K562 (cell line): ENCODE results near the gene CTSD. TPM values are rescaled to one million over a fixed set of nuclear protein-coding genes. Genes with fewer than 3 reads are reported as not detected.

Experiments
- ATAC-seq: fragments of 200-7000 bp; cut with Tn5 transposase; 3 replicates; pipeline ENCODE4 v1.9.1; 2020; ENCODE audit warnings: moderate library complexity
- BruUV-seq: library from RNA; stranded (reverse); fragments of 400-500 nt; replicated peaks from 2 replicates; lab custom pipeline; 2021; lab: Mats Ljungman, UMichigan
- CTCF ChIA-PET: fragments of 300-600 bp; formaldehyde crosslinking; extraction: SDS; loops from one replicate; lab custom pipeline; 2021; ENCODE audit warnings: low intra/inter-chr PET ratio; lab: Yijun Ruan, JAX
- POLR2A ChIA-PET: fragments of 300-600, 350-650 bp; sonication (Branson Sonifier 250); formaldehyde crosslinking; extraction: SDS; loops from one replicate; lab custom pipeline; 2021; ENCODE audit warnings: antibody characterized with exemption, inconsistent platforms; lab: Yijun Ruan, JAX
- DNase-seq, 4 experiments: peaks; one replicate each; pipeline versions ENCODE4 v3.0.0 to v3.0.0-alpha.2; 2011 to 2018; ENCODE audit warnings: low spot score in 3 of 4, mixed read lengths in 3 of 4; ENCODE audit errors: extremely low read depth in 1 of 4
- FAIRE-seq: peaks from 2 replicates; lab custom pipeline; 2011; peaks lifted over from hg19 to GRCh38; lab: Jason Lieb, UNC
- H2AFZ ChIP-seq: 2 replicates; pipeline ENCODE4 v1.6.0; 2011; ENCODE audit warnings: low read depth, low read length, control low read depth, inconsistent platforms
- H3K27ac ChIP-seq: fragments of 200-600 bp; 3 replicates; pipeline ENCODE4 v1.8.0; 2011; ENCODE audit warnings: low read depth, mild to moderate bottlenecking, control low read depth, inconsistent platforms, low read length, moderate library complexity, mixed read lengths; ENCODE audit errors: extremely low read depth
- H3K27me3 ChIP-seq, 2 experiments: fragments of 300-600 bp in 1 of 2; 2 replicates in 1 of 2; 3 replicates in 1 of 2; pipeline versions ENCODE4 v1.6.0 to v1.8.0; 2011; ENCODE audit warnings: inconsistent platforms in 2 of 2, low read length in 2 of 2, mild to moderate bottlenecking in 1 of 2, mixed read lengths in 1 of 2, moderate library complexity in 1 of 2; ENCODE audit not compliant: control insufficient read depth in 2 of 2, insufficient read depth in 2 of 2
- H3K36me3 ChIP-seq: fragments of 300-600 bp; 3 replicates; pipeline ENCODE4 v1.8.0; 2011; ENCODE audit warnings: mild to moderate bottlenecking, low read length, inconsistent platforms; ENCODE audit not compliant: control insufficient read depth, insufficient read depth
- H3K4me1 ChIP-seq, 2 experiments: fragments of 200-600 bp in 1 of 2; replicated peaks in 1 of 2; 2 replicates in 1 of 2; 3 replicates in 1 of 2; pipeline versions ENCODE4 v1.5.1 to v1.8.0; 2011; ENCODE audit warnings: inconsistent platforms in 2 of 2, low read length in 2 of 2, mild to moderate bottlenecking in 1 of 2, mixed read lengths in 1 of 2, moderate library complexity in 1 of 2; ENCODE audit not compliant: control insufficient read depth in 2 of 2, insufficient read depth in 2 of 2
- H3K4me2 ChIP-seq: 2 replicates; pipeline ENCODE4 v1.6.1; 2011; ENCODE audit warnings: low read length, control low read depth, inconsistent platforms, mixed read lengths; ENCODE audit not compliant: insufficient read depth
- H3K4me3 ChIP-seq: fragments of 200-600 bp; sonication (generic), shearing (Covaris generic); 2 replicates; pipeline ENCODE4 v1.5.1; 2016; ENCODE audit warnings: control low read depth, inconsistent platforms
- H3K79me2 ChIP-seq: fragments of 200-600 bp; 3 replicates; pipeline ENCODE4 v1.8.0; 2011; ENCODE audit warnings: low read length, inconsistent platforms; ENCODE audit not compliant: control insufficient read depth, insufficient read depth
- H3K9ac ChIP-seq, 2 experiments: 2 replicates each; pipeline versions ENCODE4 v1.6.0 to v1.6.1; 2011; ENCODE audit warnings: low read depth in 2 of 2, low read length in 2 of 2, control low read depth in 1 of 2, inconsistent platforms in 1 of 2, mild to moderate bottlenecking in 1 of 2, mixed read lengths in 1 of 2; ENCODE audit not compliant: insufficient read depth in 1 of 2
- H3K9me1 ChIP-seq: one replicate; pipeline ENCODE4 v1.6.0; 2011; ENCODE audit warnings: inconsistent platforms, mild to moderate bottlenecking, low read length, moderate library complexity; ENCODE audit not compliant: control insufficient read depth, insufficient read depth
- H3K9me3 ChIP-seq: replicated peaks from 2 replicates; pipeline ENCODE4 v1.5.1; 2011; ENCODE audit warnings: low read depth, low read length, inconsistent platforms; ENCODE audit not compliant: control insufficient read depth, insufficient read depth
- H4K20me1 ChIP-seq: replicated peaks from 2 replicates; pipeline ENCODE4 v1.6.1; 2011; ENCODE audit warnings: low read length, inconsistent platforms, mixed read lengths; ENCODE audit not compliant: control insufficient read depth, insufficient read depth
- EGR1 ChIP-seq: fragments of 450-650 bp; conservative IDR thresholded peaks from 2 replicates; pipeline ENCODE4 v1.6.1; 2017; ENCODE audit warnings: mild to moderate bottlenecking
- LARP7 ChIP-seq: fragments of 450-650 bp; IDR thresholded peaks from 2 replicates; pipeline ENCODE4 v1.6.1; 2016
- MXI1 ChIP-seq: IDR thresholded peaks from 2 replicates; pipeline ENCODE4 v1.6.1; 2011; ENCODE audit warnings: low read depth, mild to moderate bottlenecking, improper control_type of control experiment, low read length
- TARDBP ChIP-seq: fragments of 450-650 bp; IDR thresholded peaks from 2 replicates; pipeline ENCODE4 v1.6.1; 2016
- ZC3H4 ChIP-seq: sonication (generic); formaldehyde crosslinking; IDR thresholded peaks from 2 replicates; pipeline ENCODE4 v1.9.0; 2021; ENCODE audit warnings: missing genetic modification reagents, borderline replicate concordance
- ZNF124 ChIP-seq: sonication (generic); formaldehyde crosslinking; IDR thresholded peaks from 2 replicates; pipeline ENCODE4 v1.8.1; 2022; ENCODE audit warnings: missing genetic modification reagents
- ZNF24 ChIP-seq: fragments of 450-650 bp; IDR thresholded peaks from 2 replicates; pipeline ENCODE4 v1.6.1; 2016
- WGBS: fragments of 100-300 bp; shearing (Covaris generic); methylation state at CpG from one replicate; pipeline ENCODE4 v1.1.6; 2016; ENCODE audit warnings: low coverage, mixed read lengths; ENCODE audit not compliant: insufficient coverage; ENCODE audit errors: missing lambda C conversion rate; 5-methylcytosine and 5-hydroxymethylcytosine counted together
- in situ Hi-C: fragments of 300-500 bp; cut with MboI; formaldehyde crosslinking; loops from 4 replicates; pipeline ENCODE4 v1.15.0; 2018; ENCODE audit warnings: inconsistent platforms, mixed read lengths
- intact Hi-C: fragments of 100-400 bp; cut with micrococcal nuclease; formaldehyde crosslinking; loops from 2 replicates; pipeline ENCODE4 v1.14.2; 2022
- polyA plus RNA-seq, 8 experiments: library from polyadenylated mRNA; depleted of rRNA in 4 of 8; stranded (reverse) in 5 of 8; unstranded in 3 of 8; fragments of >200 nt; fragmentation: Nextera tagmentation in 2 of 8; fragmentation: Illumina TruSeq in 1 of 8; extraction: Ambion mirVana in 2 of 8; extraction: Trizol in 1 of 8; gene quantifications; 2 replicates each; pipeline versions ENCODE4 v1.2.1 to v1.2.3, GENCODE V29; 2011 to 2014; ENCODE audit warnings: inconsistent platforms in 1 of 8, missing spikeins in 1 of 8
- total RNA-seq, 7 experiments: library from RNA; depleted of rRNA in 6 of 7; stranded (reverse); fragments of >200 nt in 6 of 7; fragmentation: Illumina TruSeq in 2 of 7; extraction: Trizol in 2 of 7; gene quantifications; 2 replicates each; pipeline versions ENCODE4 v1.2.1 to v1.2.3, GENCODE V29; 2011 to 2021; ENCODE audit warnings: low replicate concordance in 1 of 7
- TF ChIP-seq, protein P1 (sequence below): fragments of 450-650 bp; IDR thresholded peaks from 2 replicates; pipeline ENCODE4 v1.6.1; 2016; ENCODE audit warnings: low read depth

The CTSD gene
- total and polyA plus RNA-seq, 9 of the 15 experiments (the other 6 are each of a cell fraction or from before 2014, with no cell fraction given) = 1.0 to 112 (median 40.9) TPM

GRCh38 chr11:1753229-1753928, 10.3 kb downstream of the CTSD start:
- no peaks in the 10 kb centered on the region for H3K9me3 ChIP-seq
- no peak for DNase-seq
- H2AFZ ChIP-seq = no peak overlapping the region
- no peaks in the 10 kb centered on the region for H3K9me1 ChIP-seq
- intact Hi-C loops = no loop called here
- no TSS peak for BruUV-seq
- H3K9ac ChIP-seq = no peak overlapping the region
- no peak for ATAC-seq
- CTCF ChIA-PET = no interaction called here
- TF ChIP-seq TARDBP = no peak
- TF ChIP-seq EGR1 = peak; percentile 70
- H3K27me3 ChIP-seq = no peaks in the 10 kb centered on the region
- H3K4me3 ChIP-seq = no peak overlapping the region
- H3K4me1 ChIP-seq = peaks cover 0 to 48% of the 10 kb centered on the region in 2 experiments; a peak in 2 of 5 replicates
- no peaks in the 10 kb centered on the region for H3K79me2 ChIP-seq
- no peak overlapping the region for H3K27ac ChIP-seq
- in situ Hi-C loops = no loop called here
- H3K4me2 ChIP-seq = no peak overlapping the region
- 86% methylated on average over 11 of the region's 38 CpGs for WGBS
- no peak for FAIRE-seq
- no peaks in the 10 kb centered on the region; the same call in 1 of the 2 replicates for H4K20me1 ChIP-seq
- POLR2A ChIA-PET = interaction anchor here (0.6 kb wide), 1 partner anchor 19 kb away, joined by 3 read pairs; no protein-coding TSS in a partner anchor
- H3K36me3 ChIP-seq = peaks cover 13% of the 10 kb centered on the region; the same call in 1 of the 3 replicates

GRCh38 chr11:1752907-1753228, 10.9 kb downstream of the CTSD start:
- Histone ChIP-seq H3K9me3 (no peaks in the 10 kb centered on the region), H4K20me1 (no peaks in the 10 kb centered on the region; the same call in 1 of the 2 replicates), H3K9me1 (no peaks in the 10 kb centered on the region), H3K9ac (peak overlapping the region in 1 of 2 experiments; percentile 26; a peak in 1 of 4 replicates), H3K79me2 (no peaks in the 10 kb centered on the region), H3K27me3 (no peaks in the 10 kb centered on the region), H3K4me2 (no peak overlapping the region), H3K27ac (no peak overlapping the region), H3K4me3 (no peak overlapping the region), H3K4me1 (peaks cover 0 to 43% of the 10 kb centered on the region in 2 experiments; a peak in 2 of 5 replicates), H2AFZ (no peak overlapping the region), H3K36me3 (peaks cover 13% of the 10 kb centered on the region; the same call in 1 of the 3 replicates)
- FAIRE-seq = no peak
- in situ Hi-C loops (no loop called here), intact Hi-C loops (no loop called here)
- ChIA-PET CTCF (interaction anchor here (0.9 kb wide), 1 partner anchor 42 kb away, joined by 3 read pairs; no protein-coding TSS in a partner anchor), POLR2A (interaction anchor here (0.6 kb wide), 1 partner anchor 19 kb away, joined by 3 read pairs; no protein-coding TSS in a partner anchor)
- DNase-seq = no peak
- TSS peak; percentile 83 for BruUV-seq
- 87% methylated on average over 10 of the region's 10 CpGs for WGBS
- no peak for ATAC-seq
- TF ChIP-seq ZC3H4 (CRISPR knock-in tag) = no peak
- TF ChIP-seq, protein P1, sequence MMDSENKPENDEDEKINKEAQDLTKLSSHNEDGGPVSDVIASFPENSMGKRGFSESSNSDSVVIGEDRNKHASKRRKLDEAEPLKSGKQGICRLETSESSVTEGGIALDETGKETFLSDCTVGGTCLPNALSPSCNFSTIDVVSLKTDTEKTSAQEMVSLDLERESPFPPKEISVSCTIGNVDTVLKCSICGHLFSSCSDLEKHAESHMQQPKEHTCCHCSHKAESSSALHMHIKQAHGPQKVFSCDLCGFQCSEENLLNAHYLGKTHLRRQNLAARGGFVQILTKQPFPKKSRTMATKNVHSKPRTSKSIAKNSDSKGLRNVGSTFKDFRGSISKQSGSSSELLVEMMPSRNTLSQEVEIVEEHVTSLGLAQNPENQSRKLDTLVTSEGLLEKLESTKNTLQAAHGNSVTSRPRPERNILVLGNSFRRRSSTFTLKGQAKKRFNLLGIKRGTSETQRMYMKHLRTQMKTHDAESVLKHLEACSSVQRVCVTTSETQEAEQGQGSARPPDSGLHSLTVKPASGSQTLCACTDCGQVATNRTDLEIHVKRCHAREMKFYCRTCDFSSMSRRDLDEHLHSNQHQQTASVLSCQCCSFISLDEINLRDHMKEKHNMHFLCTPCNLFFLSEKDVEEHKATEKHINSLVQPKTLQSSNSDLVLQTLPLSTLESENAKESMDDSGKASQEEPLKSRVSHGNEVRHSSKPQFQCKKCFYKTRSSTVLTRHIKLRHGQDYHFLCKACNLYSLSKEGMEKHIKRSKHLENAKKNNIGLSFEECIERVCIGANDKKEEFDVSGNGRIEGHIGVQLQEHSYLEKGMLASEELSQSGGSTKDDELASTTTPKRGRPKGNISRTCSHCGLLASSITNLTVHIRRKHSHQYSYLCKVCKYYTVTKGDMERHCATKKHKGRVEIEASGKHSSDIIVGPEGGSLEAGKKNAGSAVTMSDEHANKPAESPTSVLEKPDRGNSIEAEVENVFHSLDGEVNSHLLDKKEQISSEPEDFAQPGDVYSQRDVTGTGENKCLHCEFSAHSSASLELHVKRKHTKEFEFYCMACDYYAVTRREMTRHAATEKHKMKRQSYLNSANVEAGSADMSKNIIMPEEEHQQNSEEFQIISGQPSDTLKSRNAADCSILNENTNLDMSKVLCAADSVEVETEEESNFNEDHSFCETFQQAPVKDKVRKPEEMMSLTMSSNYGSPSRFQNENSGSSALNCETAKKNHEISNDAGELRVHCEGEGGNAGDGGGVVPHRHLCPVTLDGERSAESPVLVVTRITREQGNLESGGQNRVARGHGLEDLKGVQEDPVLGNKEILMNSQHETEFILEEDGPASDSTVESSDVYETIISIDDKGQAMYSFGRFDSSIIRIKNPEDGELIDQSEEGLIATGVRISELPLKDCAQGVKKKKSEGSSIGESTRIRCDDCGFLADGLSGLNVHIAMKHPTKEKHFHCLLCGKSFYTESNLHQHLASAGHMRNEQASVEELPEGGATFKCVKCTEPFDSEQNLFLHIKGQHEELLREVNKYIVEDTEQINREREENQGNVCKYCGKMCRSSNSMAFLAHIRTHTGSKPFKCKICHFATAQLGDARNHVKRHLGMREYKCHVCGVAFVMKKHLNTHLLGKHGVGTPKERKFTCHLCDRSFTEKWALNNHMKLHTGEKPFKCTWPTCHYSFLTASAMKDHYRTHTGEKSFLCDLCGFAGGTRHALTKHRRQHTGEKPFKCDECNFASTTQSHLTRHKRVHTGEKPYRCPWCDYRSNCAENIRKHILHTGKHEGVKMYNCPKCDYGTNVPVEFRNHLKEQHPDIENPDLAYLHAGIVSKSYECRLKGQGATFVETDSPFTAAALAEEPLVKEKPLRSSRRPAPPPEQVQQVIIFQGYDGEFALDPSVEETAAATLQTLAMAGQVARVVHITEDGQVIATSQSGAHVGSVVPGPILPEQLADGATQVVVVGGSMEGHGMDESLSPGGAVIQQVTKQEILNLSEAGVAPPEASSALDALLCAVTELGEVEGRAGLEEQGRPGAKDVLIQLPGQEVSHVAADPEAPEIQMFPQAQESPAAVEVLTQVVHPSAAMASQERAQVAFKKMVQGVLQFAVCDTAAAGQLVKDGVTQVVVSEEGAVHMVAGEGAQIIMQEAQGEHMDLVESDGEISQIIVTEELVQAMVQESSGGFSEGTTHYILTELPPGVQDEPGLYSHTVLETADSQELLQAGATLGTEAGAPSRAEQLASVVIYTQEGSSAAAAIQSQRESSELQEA = no peak
- TF ChIP-seq LARP7 = no peak
- TF ChIP-seq ZNF24 = no peak
- no peak for TF ChIP-seq ZNF124 (CRISPR knock-in tag)
- no peak for TF ChIP-seq MXI1
